ENCODE measurements around the gene RSPH6A.

The RSPH6A gene

GRCh38 chr19:45862271-45862563 lies 47.1 kb upstream of the RSPH6A start:
- TF ChIP-seq TSHZ2 (CRISPR knock-in tag; IDR thresholded peaks at IDR 0.05) (no peak), CREB5 (CRISPR knock-in tag; IDR thresholded peaks at IDR 0.05; ENCODE audit: low read depth) (no peak), TCF4 (CRISPR knock-in tag; IDR thresholded peaks at IDR 0.05; ENCODE audit: borderline replicate concordance) (no peak), ZNF565 (CRISPR knock-in tag; conservative IDR thresholded peaks at IDR 0.05; ENCODE audit: low read depth) (no peak), CSDC2 (CRISPR knock-in tag; IDR thresholded peaks at IDR 0.05) (no peak), OSR1 (CRISPR knock-in tag; IDR thresholded peaks at IDR 0.05) (no peak), RARB (CRISPR knock-in tag; IDR thresholded peaks at IDR 0.05) (no peak), ARNTL (CRISPR knock-in tag; IDR thresholded peaks at IDR 0.05; ENCODE audit: borderline replicate concordance, low read depth) (no peak), SNAI2 (CRISPR knock-in tag; IDR thresholded peaks at IDR 0.05) (no peak), BACH2 (CRISPR knock-in tag; IDR thresholded peaks at IDR 0.05; ENCODE audit: borderline replicate concordance) (no peak), ZFP30 (CRISPR knock-in tag; IDR thresholded peaks at IDR 0.05) (no peak), ZFP3 (CRISPR knock-in tag; IDR thresholded peaks at IDR 0.05) (no peak), POU6F1 (CRISPR knock-in tag; IDR thresholded peaks at IDR 0.05; ENCODE audit: borderline replicate concordance, low read depth) (no peak), CSRNP3 (CRISPR knock-in tag; IDR thresholded peaks at IDR 0.05) (no peak), GLIS3 (CRISPR knock-in tag; IDR thresholded peaks at IDR 0.05) (no peak), ESRRG (CRISPR knock-in tag; IDR thresholded peaks at IDR 0.05) (no peak), ZNF8 (CRISPR knock-in tag; IDR thresholded peaks at IDR 0.05) (no peak), ZNF70 (CRISPR knock-in tag; IDR thresholded peaks at IDR 0.05) (no peak), ZC3H10 (CRISPR knock-in tag; IDR thresholded peaks at IDR 0.05) (no peak)
- no peak for ATAC-seq

- TF ChIP-seq ZC3H10 (CRISPR knock-in tag; IDR thresholded peaks at IDR 0.05) (no peak), ZNF565 (CRISPR knock-in tag; conservative IDR thresholded peaks at IDR 0.05; ENCODE audit: low read depth) (no peak), ZFP30 (CRISPR knock-in tag; IDR thresholded peaks at IDR 0.05) (no peak), BACH2 (CRISPR knock-in tag; IDR thresholded peaks at IDR 0.05; ENCODE audit: borderline replicate concordance) (no peak)
- ATAC-seq, result no peak
These were observed 45.5 kb upstream of the RSPH6A start for GRCh38 chr19:45860359-45861259.

- no peak for ATAC-seq
- TF ChIP-seq TSHZ2 (CRISPR knock-in tag; IDR thresholded peaks at IDR 0.05) (no peak), PATZ1 (CRISPR knock-in tag; IDR thresholded peaks at IDR 0.05; ENCODE audit: borderline replicate concordance) (no peak), GLIS3 (CRISPR knock-in tag; IDR thresholded peaks at IDR 0.05) (no peak), TCF4 (CRISPR knock-in tag; IDR thresholded peaks at IDR 0.05; ENCODE audit: borderline replicate concordance) (no peak), OSR1 (CRISPR knock-in tag; IDR thresholded peaks at IDR 0.05) (no peak)
These were observed 39.2 kb upstream of the RSPH6A start for GRCh38 chr19:45854167-45854778.
